DMS79 (cell line): ENCODE data around the gene FAM3C.
"Not testable (repeated sequence)": the region's sequence is repeated elsewhere in the genome, so short reads cannot be mapped to it uniquely, and the experiment has no call there.

Source experiments
- DNase-seq: peaks from one replicate; lab custom pipeline; 2025; lab: John Stamatoyannopoulos, UW

FAM3C gene

DNA sequence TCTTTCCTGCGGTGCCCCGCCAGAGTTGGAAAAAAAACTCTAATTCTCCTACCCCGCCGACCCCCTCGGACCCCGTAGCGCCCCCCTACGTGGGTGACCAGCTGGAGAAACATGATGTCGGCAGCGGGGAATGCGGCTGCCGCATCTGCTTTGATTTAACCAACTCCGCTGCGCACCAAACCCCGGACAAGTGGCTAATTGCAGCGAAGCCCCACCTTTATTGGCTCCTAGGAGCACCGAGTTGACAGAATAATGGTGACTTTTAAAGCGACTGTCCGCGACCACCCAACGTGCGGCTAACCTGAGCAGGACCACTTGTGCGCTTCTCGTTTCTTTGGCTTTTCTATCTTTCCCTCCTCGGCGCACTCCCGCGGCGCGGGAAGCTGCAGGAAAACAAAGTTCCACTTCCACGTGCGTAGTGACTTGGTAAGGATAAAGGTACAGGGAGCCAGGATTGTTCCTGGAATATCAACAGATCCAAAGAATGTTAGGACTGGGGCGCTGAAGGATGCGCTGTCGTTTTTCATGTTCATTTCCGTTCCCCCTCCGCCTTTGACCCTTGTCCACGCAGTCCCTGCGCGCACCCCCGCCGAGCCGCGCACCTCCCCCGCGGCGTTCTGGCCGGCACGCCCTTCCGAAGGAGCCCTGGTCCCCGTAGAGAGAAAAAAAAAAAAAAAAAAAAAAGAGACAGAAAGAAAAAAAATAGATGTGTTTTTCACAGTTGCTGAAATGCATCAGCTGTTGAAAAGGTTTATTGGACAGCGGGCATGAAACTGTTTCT lies 65.9 kb downstream of the FAM3C start:
- no peak for DNase-seq

DNA sequence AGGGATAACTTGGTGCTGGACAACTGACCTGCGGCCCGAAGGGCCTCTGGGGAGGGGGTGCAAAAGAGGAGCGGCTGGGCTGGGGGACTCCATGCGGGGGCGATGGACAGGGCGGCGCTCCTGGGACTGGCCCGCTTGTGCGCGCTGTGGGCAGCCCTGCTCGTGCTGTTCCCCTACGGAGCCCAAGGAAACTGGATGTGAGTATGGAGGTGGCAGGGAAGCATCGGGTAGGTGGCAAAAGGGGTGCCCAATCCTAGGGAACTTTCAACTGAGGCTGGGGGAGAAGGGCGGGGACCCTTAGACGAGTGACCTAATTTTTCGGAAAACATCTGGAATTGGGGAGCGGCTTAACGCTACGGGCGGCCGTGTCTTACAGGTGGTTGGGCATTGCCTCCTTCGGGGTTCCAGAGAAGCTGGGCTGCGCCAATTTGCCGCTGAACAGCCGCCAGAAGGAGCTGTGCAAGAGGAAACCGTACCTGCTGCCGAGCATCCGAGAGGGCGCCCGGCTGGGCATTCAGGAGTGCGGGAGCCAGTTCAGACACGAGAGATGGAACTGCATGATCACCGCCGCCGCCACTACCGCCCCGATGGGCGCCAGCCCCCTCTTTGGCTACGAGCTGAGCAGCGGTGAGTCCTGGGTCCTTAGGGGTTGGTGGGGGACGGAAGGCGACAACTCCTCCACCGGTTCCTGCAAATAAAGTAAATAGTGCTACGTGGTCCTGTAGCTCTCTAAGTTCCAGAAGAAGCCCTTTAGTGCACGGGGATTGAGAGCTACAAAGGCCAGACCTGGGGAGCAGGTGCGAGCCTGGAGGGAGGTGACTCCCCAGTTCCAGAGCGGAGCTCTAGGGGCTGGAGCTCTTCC lies 66.7 kb downstream of the FAM3C start:
- no peak for DNase-seq

DNA sequence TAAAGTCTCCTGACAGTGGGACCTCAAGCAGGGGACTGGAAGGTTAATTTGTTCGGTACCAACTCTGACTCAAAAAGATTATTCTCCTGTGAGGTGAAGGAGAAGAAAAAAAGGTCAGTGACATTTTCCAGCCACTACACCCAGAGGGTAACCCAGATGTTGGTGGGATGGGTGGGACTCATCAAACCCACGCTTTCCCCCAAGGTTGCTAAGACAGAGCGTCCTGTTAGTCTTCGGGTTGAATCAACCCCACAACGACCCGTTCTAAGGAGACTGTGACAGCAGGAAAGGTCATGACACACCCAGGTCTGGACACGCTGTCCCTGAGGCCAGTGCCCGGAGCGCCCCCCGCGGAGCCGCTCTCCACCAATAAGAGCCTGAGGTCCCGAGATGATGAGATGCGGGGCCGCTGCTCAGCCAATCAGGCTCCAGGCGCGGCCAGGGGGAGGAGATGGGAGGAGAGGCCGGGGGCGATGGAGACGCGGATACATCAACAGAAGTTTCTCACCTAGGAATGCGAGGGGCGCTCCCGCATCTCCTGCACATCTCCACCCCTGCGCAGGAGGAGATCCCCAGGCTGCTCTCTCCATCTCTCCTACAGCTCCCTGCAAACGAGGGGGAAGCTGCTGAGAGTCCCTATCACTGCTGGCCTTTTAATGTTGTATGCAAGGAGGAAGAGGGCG lies 67.5 kb downstream of the FAM3C start, which contains the start of gene WNT16:
Gene WNT16, plus strand, starts transcription at position 493 of the 683 bp plus-strand sequence. CDS start 293 bp downstream, outside the sequence.
- no peak for DNase-seq

DNA sequence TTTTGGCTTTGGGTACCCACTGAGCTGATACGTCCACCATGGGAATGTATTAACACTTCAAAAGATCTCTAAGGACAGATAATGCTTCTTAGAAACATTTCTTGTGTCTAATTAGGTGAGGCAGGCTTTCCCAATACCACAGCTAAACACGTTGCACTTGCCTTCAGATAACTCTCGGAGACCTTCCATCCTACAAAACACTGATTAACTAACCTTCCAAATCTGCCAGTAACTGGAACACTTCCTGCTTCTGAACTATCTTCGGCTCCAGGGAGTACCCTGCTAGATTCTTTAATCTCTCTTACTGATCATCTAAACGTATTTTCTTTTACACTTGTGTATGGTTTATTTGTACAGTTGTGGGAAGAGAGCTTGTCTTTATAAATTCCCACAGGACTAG lies 68.4 kb downstream of the FAM3C start:
- no peak for DNase-seq

DNA sequence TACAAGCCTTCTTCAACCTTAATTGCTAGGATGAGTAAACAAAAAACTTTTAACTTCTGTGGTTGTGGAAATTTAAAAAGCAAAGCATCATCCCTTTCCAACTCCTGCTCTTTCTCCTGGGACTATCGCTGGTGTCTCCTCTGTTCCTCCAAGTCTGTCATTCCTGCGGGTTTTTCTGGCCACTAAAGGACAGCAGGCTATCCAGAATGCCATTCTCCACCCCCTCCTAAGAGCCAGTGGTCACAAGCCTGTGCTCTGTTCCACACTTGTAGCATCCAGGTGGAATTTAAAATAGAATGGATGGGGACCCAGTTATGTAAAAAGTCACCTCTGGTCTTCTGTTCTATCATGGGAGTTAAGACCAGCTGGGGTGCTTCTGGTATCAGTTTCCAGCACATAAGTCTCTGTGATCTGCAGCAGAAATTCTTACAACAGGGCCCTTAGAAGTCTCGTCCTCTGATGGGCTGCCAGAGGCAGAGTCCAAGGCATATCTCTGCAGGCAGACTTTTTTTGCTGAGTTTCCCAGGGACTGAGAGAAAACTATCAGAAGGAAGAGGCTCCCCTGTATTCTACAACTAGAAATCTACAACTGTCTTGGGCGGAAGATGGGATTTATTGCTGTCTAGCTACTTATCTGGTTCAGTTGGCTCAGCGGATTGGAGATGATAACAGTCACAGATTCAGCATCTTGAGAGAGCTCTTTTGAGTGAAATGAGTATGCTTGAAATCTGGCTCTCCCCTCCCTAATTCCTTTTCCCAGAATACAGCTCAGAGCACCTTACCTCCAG lies 72.4 kb downstream of the FAM3C start:
- no peak for DNase-seq

DNA sequence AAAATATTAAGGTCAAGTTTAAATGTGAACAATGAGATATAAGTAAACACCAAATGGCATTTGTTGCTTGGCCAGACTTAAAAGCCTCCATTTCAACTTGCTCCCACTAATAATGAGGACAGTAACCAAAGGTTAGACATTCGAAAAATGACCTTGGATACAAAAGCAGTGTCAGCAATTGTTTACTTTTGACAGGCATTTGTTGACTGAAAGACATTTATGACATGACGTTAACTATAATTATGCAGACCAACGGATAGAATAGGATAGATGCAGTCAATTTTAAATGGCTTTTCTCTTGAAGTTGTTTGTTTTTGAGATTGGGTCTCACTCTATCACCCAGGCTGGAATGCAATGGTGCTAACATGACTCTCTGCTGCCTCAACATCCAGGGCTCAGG lies 73.6 kb downstream of the FAM3C start:
- no peak for DNase-seq

DNA sequence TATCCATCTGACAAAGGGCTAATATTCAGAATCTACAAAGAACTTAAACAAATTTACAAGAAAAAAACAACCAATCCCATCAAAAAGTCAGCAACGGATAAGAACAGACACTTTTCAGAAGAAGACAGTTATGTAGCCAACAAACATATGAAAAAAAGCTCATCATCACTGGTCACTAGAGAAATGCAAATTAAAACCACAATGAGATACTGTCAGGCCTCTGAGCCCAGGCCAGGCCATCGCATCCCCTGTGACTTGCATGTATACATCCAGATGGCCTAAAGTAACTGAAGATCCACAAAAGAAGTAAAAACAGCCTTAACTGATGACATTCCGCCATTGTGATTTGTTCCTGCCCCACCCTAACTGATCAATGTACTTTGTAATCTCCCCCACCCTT lies 80.9 kb downstream of the FAM3C start:
- DNase-seq = not testable (repeated sequence)

DNA sequence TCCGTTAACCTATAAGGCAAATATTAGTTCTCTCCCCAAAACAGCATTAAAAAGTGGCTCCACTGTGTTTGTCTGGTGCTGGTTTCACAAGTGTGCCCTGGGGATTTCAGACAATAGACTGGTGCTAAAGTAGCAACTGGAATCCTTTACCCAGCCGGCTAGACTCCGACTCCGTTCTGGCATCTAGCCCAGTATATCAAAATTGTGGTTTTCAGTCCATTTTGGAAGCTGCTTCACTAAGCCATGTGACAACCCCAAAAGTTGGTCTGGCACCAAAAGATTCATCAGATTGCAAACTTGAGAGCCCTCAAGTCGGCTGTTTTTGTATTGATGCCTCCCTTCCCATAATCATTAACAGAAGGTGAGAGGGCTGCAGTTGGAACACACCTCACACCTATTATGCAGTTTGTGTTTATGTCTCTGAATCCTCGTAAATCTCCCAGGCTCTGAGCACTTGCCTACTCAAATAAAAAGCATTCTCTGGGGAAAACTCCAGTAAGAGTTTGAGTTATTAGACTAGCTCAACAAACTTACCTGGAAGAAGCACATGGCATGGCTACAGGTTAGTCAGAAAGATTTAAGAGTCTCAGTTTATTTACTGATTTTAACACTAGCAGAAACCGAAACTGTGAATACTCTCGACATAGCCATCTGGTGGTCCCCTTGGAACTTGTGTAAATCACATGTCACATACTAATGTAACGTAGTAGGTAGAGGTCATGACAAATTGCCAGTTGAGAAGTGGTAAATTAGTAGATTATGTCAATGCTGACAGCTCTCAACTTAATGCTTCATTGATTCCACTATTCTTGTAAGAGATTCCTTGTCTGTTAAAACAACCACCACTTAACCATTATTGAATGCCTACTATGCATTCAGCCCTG lies 82.1 kb downstream of the FAM3C start:
- DNase-seq = peak; percentile 96

DNA sequence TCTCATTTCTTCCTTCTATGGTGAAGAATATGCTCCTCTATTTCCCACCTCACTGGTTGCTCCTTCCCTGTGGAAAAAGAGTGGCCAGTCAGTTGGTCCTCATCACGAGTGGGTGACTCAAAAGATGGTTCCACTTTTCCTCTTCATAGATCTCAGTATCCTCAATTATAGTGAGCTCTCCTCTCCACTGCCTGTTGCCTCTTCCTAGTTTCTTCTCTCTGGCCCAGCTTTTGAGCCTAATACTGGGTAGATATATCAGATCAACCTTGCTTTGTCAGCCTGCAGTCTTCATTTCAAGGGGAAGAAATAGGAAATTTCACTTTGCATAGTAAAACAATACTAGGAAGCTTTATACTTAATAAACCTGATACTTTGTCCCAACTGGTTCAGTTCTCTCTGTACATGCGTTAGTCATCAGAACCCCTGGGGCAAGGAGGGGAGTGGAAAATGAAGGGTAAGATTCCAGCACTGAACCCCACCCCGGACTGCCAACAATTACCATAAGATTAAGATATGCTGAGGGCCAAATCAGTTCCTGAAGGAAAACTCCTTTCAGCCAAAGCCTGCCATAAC lies 82.8 kb downstream of the FAM3C start:
- no peak for DNase-seq

DNA sequence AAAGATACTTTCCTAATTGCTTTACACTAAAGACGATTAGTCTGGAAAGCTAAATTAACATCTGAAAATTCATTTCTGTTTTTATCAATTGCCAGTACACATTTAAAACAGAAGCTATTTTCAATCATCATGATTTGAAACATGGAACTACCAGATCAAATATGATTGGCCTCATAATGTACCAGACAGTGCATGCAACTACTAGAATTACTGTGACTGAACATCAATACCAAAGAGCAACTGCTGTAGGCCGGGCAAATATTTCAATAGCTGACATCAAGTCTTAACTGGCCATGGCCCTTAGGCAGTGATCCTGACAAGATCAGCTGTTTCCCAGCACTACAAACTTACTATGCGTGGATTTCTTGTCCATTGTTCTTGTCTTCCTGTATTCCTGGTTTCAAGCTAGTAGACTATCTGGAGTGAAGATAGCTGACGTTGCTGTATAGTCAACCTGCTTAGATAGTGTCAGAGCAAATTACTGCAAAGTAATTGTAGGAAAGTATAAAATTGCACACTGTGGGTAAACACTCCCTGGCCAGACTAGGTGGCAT lies 89.0 kb downstream of the FAM3C start:
- no peak for DNase-seq

DNA sequence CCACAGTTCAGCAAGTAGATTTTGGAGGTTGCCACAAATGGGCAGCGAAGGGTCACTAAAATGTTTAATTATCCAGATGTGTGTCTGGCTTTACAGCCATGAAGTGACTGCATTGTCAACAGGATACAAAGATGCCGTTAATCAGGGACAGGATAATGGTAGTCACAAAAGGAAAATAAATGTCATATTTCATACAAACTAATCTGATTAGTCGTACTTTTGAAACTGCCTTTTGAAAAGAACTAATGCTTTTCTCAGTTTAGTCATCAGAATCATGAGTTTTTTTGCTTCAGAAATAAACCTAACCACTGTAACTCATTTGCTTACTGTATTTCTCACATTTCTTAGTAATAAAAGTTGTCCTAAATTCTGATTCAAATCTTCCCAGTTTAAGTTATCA lies 89.5 kb downstream of the FAM3C start:
- DNase-seq = no peak

DNA sequence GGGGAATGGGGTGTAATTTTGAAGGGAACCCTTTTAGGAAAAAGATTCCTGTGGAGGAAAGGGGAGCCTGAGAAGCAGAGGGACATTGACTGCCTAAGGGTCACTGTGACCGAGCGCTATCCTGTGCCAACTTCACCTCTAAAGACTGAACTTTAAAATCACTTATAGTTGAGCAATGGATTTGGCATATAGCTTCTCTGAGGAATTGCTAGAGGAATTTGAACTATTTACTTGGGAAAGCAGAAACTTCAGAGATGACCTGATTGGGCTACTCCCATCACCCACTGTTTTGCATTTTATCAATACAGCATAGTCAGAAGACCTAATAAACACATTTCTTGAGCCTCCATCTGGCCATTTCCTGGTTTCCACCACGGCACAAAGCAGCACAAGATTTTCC lies 91.0 kb downstream of the FAM3C start:
- no peak for DNase-seq

DNA sequence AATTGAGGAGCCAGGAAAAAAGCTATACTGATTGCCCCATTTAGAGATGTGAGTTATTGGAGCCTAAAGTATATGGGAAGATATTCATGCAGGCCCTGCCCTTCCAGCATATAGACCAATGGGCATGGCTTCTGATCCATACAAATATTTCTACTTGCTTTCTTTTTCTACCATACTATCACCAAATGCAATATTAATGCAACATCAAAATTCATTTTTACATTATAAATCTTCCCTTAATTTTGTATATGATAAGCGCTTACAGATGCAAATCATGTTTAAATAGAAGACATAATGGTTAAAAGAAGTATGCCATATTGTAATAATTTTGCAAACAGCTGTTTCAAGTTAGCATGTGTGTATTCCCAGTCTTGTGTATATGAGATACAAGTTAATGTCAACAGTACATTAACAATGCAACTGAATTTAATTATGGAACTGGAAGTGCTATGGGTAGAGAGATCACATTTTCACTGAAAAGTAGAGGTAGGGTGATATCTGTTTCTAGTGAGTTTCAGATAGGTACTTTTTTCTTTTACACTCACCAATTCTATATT lies 91.9 kb downstream of the FAM3C start:
- no peak for DNase-seq

DNA sequence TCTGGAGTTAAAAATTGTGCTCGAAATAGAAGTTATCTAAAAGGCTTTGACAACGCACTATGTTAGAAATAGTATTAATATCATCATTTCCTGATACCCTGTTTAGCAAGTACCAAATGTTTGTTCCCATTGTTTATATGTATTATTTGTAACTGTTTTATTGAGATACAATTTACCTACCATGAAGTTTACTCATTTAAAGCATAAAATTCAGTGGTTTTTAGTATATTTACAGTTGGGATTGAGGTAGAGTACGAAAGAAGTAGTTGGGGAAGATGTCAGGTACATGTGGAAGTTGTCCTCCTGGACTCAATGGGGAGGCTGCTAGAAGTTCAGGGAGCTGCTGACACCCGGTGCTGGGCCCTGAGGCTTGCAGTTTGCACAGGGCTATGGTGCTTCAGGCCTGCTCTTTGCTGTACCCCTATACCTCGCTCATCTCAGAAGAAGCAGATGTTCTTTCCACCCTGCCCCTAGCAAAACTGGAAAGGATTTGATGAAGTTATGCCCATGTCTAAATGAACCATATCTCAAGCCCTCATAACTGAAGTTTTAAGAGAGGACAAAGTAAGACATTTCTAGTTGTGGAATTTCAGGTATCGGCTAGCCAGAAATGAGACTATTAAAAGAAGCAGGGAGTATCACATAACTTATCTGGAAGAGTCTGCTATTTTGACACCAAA lies 92.5 kb downstream of the FAM3C start:
- no peak for DNase-seq

DNA sequence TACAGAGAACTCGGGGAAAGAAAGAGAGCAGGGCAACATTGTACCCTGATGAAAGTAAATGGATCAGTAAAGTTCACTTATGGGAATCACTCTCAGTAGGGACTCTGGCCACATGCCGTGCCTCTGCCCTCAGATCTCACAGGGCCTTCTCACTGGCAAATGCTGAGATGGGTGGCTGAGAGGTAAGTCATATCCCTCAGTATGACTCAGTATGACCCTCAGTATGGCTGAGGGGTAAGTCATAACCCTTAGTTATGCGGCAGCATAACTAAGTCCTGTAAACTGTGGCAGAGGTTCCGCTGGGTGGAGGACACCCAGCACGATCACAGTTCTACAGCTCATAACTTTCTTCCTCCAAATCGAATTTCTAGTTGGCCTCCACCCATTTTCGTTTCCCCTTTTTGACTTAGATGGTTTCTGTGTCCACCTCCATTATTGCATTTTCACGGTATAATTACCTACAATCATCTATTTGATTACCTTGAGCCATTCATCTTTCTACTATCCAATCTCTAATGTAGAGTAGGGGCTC lies 93.8 kb downstream of the FAM3C start:
- no peak for DNase-seq

DNA sequence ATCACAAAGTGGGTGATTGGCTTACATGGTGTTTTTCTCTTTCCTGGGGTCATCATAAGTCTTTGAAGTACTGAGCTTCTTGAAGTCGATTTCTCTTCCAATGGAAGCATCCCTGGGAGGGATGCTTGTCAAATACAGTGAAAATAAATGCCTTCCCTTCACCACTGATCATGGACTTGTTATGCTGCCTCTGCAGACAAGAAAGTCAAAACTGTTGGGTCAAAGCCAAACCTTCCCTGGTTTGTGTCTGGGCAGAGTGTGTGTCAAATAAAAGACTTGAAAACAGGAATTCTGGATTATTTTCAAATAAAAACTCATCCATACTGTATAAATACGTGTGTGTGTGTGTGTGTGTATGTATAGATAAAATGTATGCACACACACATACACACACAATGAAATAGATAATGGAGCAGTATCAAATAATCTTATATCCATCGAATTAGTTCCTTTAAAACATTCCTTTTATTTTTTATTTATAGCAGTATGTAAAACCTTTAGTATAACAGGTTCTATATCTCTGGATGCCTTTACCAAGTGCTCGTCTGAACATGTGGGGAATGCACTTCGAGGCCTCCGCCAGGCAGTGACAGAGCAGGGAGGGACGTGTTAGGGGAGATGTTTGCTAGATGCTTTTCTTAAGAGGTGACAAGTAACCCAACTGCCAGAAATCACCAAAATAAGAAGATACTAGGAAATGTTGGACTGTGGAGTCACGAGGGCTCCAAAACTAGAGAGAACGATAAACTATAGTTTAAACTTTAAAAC lies 94.5 kb downstream of the FAM3C start:
- no peak for DNase-seq

DNA sequence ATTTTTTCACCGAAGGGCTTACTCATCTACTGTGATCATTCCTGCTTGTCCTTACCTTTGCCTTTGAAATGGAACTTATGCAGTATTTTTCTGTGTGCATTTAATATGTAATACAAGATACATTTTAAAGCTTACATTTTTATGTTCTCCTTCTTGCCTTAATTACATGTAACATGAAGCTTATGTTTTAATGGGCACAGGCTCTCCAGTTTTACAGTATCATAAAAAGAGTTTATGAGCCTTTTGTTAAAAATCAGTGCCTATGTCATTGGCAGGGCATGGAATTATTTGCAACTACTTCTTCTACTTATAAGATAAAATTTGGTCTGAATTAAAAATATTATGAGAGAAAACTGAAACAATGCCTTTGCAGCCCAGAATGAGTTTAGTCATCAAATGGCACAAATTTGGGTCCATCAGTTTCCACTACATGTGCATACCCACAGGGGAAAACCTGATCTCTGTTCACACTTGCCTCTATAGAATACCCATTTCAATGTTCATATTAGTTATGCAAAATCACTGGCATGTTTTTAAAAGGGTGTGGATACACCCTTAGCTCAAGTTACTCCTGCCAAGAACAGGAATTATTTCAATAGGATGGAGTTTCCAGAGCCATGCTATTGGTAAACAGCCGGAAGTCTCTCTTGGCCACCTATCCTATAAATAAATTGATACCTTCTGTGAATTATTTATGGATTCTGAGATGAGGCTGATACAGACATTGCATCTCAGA lies 95.3 kb downstream of the FAM3C start:
- DNase-seq = no peak
